Trophoblast cell (in vitro differentiated cells and primary cell): ENCODE results near the gene DHDDS.

ENCODE experiments used
- DNase-seq, 2 donors: peaks; one replicate each; pipeline ENCODE4 v3.0.0-alpha.2; 2016
- H2AFZ ChIP-seq: 2 replicates; pipeline ENCODE4 v1.6.1; 2013; ENCODE audit warnings: low read length, moderate library complexity, mild to moderate bottlenecking; ENCODE audit not compliant: insufficient read depth, poor library complexity
- H2AK5ac ChIP-seq: 2 replicates; pipeline ENCODE4 v1.6.1; 2013; ENCODE audit warnings: mild to moderate bottlenecking, low read length
- H2BK120ac ChIP-seq: 2 replicates; pipeline ENCODE4 v1.6.1; 2013; ENCODE audit warnings: low read length, mild to moderate bottlenecking, moderate library complexity; ENCODE audit not compliant: insufficient read depth, poor library complexity
- H2BK12ac ChIP-seq: 2 replicates; pipeline ENCODE4 v1.6.1; 2013; ENCODE audit warnings: mild to moderate bottlenecking, low read length, moderate library complexity
- H2BK5ac ChIP-seq: 2 replicates; pipeline ENCODE4 v1.6.1; 2013; ENCODE audit warnings: low read length, low read depth, moderate library complexity, mild to moderate bottlenecking; ENCODE audit not compliant: poor library complexity
- H3K14ac ChIP-seq: 2 replicates; pipeline ENCODE4 v1.6.1; 2013; ENCODE audit warnings: mild to moderate bottlenecking, low read length
- H3K18ac ChIP-seq: 2 replicates; pipeline ENCODE4 v1.6.1; 2013; ENCODE audit warnings: mild to moderate bottlenecking, low read length
- H3K23ac ChIP-seq: 2 replicates; pipeline ENCODE4 v1.6.1; 2013; ENCODE audit warnings: low read length
- H3K27ac ChIP-seq: 2 replicates; pipeline ENCODE4 v1.5.1; 2013; ENCODE audit warnings: low read depth, mild to moderate bottlenecking, inconsistent platforms, low read length, moderate library complexity
- H3K27me3 ChIP-seq: 2 replicates; pipeline ENCODE4 v1.6.1; 2013; ENCODE audit warnings: inconsistent platforms, mild to moderate bottlenecking, low read length, moderate library complexity; ENCODE audit not compliant: insufficient read depth
- H3K36me3 ChIP-seq, 2 experiments: 1 replicate in 1 of 2; 2 replicates in 1 of 2; pipeline ENCODE4 v1.6.1; 2013; ENCODE audit warnings: low read length in 2 of 2, mild to moderate bottlenecking in 2 of 2, moderate library complexity in 1 of 2; ENCODE audit not compliant: insufficient read depth in 2 of 2, control insufficient read depth in 1 of 2
- H3K4ac ChIP-seq: 2 replicates; pipeline ENCODE4 v1.6.1; 2013; ENCODE audit warnings: low read depth, mild to moderate bottlenecking, low read length, moderate library complexity
- H3K4me1 ChIP-seq, 2 experiments: 1 replicate in 1 of 2; 2 replicates in 1 of 2; pipeline ENCODE4 v1.6.1; 2013; ENCODE audit warnings: low read length in 2 of 2, mild to moderate bottlenecking in 2 of 2, moderate library complexity in 1 of 2; ENCODE audit not compliant: insufficient read depth in 2 of 2, control insufficient read depth in 1 of 2
- H3K4me2 ChIP-seq: 2 replicates; pipeline ENCODE4 v1.6.1; 2013; ENCODE audit warnings: inconsistent platforms, mild to moderate bottlenecking, low read length, moderate library complexity
- H3K4me3 ChIP-seq: 2 replicates; pipeline ENCODE4 v1.5.1; 2013; ENCODE audit warnings: mild to moderate bottlenecking, low read depth, low read length, inconsistent platforms
- H3K79me1 ChIP-seq: one replicate; pipeline ENCODE4 v1.6.1; 2013; ENCODE audit warnings: low read length
- H3K79me2 ChIP-seq: 2 replicates; pipeline ENCODE4 v1.6.1; 2013; ENCODE audit warnings: low read length, mild to moderate bottlenecking; ENCODE audit not compliant: control insufficient read depth, insufficient read depth, poor library complexity
- H3K9ac ChIP-seq: 2 replicates; pipeline ENCODE4 v1.6.1; 2013; ENCODE audit warnings: mild to moderate bottlenecking, low read length
- H3K9me3 ChIP-seq: 2 replicates; pipeline ENCODE4 v1.6.1; 2013; ENCODE audit warnings: low read depth, mild to moderate bottlenecking, control low read depth, inconsistent platforms, low read length; ENCODE audit not compliant: insufficient read depth
- H4K12ac ChIP-seq: 2 replicates; pipeline ENCODE4 v1.6.1; 2013; ENCODE audit warnings: low read depth, mild to moderate bottlenecking, low read length, moderate library complexity
- H4K8ac ChIP-seq: 2 replicates; pipeline ENCODE4 v1.6.1; 2013; ENCODE audit warnings: low read depth, mild to moderate bottlenecking, low read length, moderate library complexity
- H4K91ac ChIP-seq: one replicate; pipeline ENCODE4 v1.6.1; 2013; ENCODE audit warnings: low read depth, mild to moderate bottlenecking, low read length, moderate library complexity
- WGBS: extraction: QIAGEN DNeasy Blood & Tissue Kit; methylation state at CpG from one replicate; pipeline ENCODE4 v1.1.7; 2013; ENCODE audit warnings: missing lambda C conversion rate; ENCODE audit not compliant: insufficient read length, insufficient coverage; ENCODE audit errors: extremely low coverage; 5-methylcytosine and 5-hydroxymethylcytosine counted together

Gene DHDDS

DNA sequence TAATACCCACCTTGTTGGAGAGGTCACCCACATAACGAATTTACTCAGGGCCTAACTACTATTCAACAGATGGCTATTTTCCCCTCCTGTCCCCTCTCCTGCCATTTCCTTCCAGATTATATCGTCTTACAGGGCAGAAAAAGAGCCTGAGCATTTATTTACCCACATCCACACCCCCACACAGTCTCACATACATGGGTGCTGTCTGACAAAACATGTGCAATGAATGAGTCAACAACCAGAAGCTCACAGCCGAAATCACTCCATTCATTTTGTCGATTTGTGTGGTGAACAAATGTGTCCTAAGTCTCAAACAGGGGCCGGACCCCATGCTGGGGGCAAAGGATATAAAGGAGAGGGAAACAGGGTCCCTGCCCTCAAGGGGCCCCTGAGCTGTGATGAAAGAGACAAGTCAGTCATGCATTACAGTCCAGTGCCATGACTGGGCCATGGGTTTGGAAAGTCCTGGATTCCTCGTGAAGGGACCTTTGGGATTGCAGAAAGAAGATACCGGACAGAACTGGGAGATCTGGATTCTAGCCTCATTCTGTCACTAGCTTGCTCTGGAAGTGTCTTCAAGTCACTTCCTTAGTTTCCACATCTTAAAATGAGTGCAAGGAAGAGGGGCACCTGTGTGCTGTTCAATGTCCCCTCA lies 43.2 kb upstream of the DHDDS start:
- no peak overlapping the region for H3K14ac ChIP-seq

DNA sequence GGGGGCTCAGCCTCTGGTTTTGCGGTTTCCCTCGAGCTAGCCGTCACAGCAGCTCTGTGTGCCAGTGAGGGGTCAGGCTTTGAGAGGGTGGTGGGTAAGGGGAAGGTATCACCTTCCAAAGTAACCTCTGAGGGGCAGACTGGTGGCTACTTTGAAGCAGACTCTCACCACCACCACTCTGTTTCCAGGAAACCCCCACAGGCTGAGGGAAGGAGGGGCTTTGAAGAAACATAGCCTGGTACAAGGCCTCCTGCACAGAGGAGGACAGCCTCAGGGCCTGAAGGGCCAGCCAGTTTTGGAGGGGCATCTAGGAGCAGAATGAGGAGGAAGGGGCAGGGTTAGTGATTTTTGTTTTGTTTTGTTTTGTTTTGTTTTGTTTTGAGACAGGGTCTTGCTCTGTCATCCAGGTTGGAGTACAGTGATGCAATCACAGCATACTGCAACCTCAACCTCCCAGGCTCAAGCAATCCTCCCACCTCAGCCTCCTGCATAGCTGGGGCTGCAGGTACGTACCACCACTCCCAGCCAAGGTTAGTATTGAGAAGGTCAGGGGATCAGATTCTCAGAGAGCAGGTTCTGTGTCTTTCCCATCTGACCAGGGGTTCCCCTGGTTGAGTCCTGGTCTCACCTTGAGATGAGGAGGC lies 42.4 kb upstream of the DHDDS start:
- Histone ChIP-seq H4K91ac (no peak overlapping the region), H2AFZ (no peak overlapping the region)
- no CpG with 5 or more reads among the region's 4 CpGs for WGBS

More for the DNA sequence above, 43.2 kb upstream of the DHDDS start:
- H3K23ac ChIP-seq = no peak overlapping the region
- no peaks in the 10 kb centered on the region for H3K36me3 ChIP-seq
- no peak overlapping the region for H2AFZ ChIP-seq
- H3K9ac ChIP-seq = no peak overlapping the region
- H2BK120ac ChIP-seq = no peak overlapping the region
- H2BK12ac ChIP-seq = no peak overlapping the region
- no peaks in the 10 kb centered on the region for H3K9me3 ChIP-seq
- H3K4me1 ChIP-seq = no peaks in the 10 kb centered on the region
- H2BK5ac ChIP-seq = no peak overlapping the region
- H3K4me3 ChIP-seq = no peak overlapping the region
- H3K27ac ChIP-seq = no peak overlapping the region
- H3K18ac ChIP-seq = no peak overlapping the region
- no peaks in the 10 kb centered on the region for H3K27me3 ChIP-seq
- no CpG with 5 or more reads among the region's 7 CpGs for WGBS
- no peaks in the 10 kb centered on the region for H3K79me1 ChIP-seq
- H4K8ac ChIP-seq = no peak overlapping the region
- no peak overlapping the region for H2AK5ac ChIP-seq
- DNase-seq = peak; percentile 84 to 93
- H4K12ac ChIP-seq = no peak overlapping the region
- H3K79me2 ChIP-seq = no peaks in the 10 kb centered on the region
- no peak overlapping the region for H3K4me2 ChIP-seq
- H4K91ac ChIP-seq = no peak overlapping the region
- no peak overlapping the region for H3K4ac ChIP-seq

GRCh38 chr1:26391450-26391849 lies 40.7 kb upstream of the DHDDS start:
- H3K79me1 ChIP-seq = no peaks in the 10 kb centered on the region
- no peaks in the 10 kb centered on the region for H3K4me1 ChIP-seq
- H3K4ac ChIP-seq = no peak overlapping the region
- no peak overlapping the region for H3K4me3 ChIP-seq
- H3K4me2 ChIP-seq = no peak overlapping the region
- H4K8ac ChIP-seq = no peak overlapping the region
- no peak overlapping the region for H3K27ac ChIP-seq
- no peaks in the 10 kb centered on the region for H3K79me2 ChIP-seq
- no peak overlapping the region for H2BK12ac ChIP-seq
- H3K27me3 ChIP-seq = no peaks in the 10 kb centered on the region
- H2BK5ac ChIP-seq = no peak overlapping the region
- H2BK120ac ChIP-seq = no peak overlapping the region
- WGBS = no CpG with 5 or more reads among the region's 3 CpGs
- DNase-seq = peak in 1 of 2 donors; percentile 57
- no peak overlapping the region for H3K18ac ChIP-seq
- no peak overlapping the region for H2AK5ac ChIP-seq
- no peak overlapping the region for H3K14ac ChIP-seq
- no peak overlapping the region for H2AFZ ChIP-seq
- no peaks in the 10 kb centered on the region for H3K36me3 ChIP-seq
- H3K9ac ChIP-seq = no peak overlapping the region
- H3K9me3 ChIP-seq = no peaks in the 10 kb centered on the region
- H4K91ac ChIP-seq = no peak overlapping the region
- no peak overlapping the region for H4K12ac ChIP-seq
- no peak overlapping the region for H3K23ac ChIP-seq

More for the DNA sequence above, 42.4 kb upstream of the DHDDS start:
- no peak overlapping the region for H2AK5ac ChIP-seq
- no peak overlapping the region for H3K18ac ChIP-seq
- H3K27me3 ChIP-seq = no peaks in the 10 kb centered on the region
- no peak overlapping the region for H4K12ac ChIP-seq
- H3K79me1 ChIP-seq = no peaks in the 10 kb centered on the region
- DNase-seq = peak in 1 of 2 donors; percentile 26
- H2BK12ac ChIP-seq = no peak overlapping the region
- H3K9ac ChIP-seq = no peak overlapping the region
- no peaks in the 10 kb centered on the region for H3K36me3 ChIP-seq
- H2BK120ac ChIP-seq = no peak overlapping the region
- H4K8ac ChIP-seq = no peak overlapping the region
- H3K27ac ChIP-seq = no peak overlapping the region
- no peak overlapping the region for H3K23ac ChIP-seq
- H3K4me2 ChIP-seq = no peak overlapping the region
- H3K4ac ChIP-seq = no peak overlapping the region
- no peak overlapping the region for H3K14ac ChIP-seq
- H3K79me2 ChIP-seq = no peaks in the 10 kb centered on the region
- H3K4me3 ChIP-seq = no peak overlapping the region
- H2BK5ac ChIP-seq = no peak overlapping the region
- no peaks in the 10 kb centered on the region for H3K4me1 ChIP-seq
- no peaks in the 10 kb centered on the region for H3K9me3 ChIP-seq

DNA sequence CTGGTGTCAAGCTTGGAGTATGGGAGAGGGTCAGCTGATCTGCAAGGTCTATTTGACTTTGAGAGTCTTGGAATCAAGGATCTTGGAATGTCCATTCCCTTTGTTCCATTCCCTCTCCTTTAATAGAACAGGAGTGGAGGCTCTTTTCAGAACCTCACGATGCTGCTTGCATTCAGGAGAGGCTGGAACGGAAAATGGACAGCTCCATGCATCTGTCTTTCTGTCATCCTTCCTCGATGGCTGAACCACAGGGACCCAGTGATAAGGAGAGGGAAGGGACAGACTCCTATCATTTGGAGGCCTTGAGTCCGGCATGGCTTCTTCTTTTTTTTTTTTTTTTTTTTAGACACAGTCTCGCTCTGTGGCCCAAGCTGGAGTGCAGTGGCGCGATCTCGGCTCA lies 36.4 kb upstream of the DHDDS start:
- H3K14ac ChIP-seq = no peak overlapping the region
- WGBS = no CpG with 5 or more reads among the region's 8 CpGs
- H2AK5ac ChIP-seq = no peak overlapping the region
- H4K8ac ChIP-seq = no peak overlapping the region
- no peaks in the 10 kb centered on the region for H3K27me3 ChIP-seq
- no peak overlapping the region for H4K91ac ChIP-seq
- H2BK5ac ChIP-seq = no peak overlapping the region
- H3K18ac ChIP-seq = no peak overlapping the region
- H3K4me3 ChIP-seq = no peak overlapping the region
- H3K36me3 ChIP-seq = no peaks in the 10 kb centered on the region
- DNase-seq = no peak
- H3K27ac ChIP-seq = no peak overlapping the region
- H3K79me2 ChIP-seq = no peaks in the 10 kb centered on the region
- no peaks in the 10 kb centered on the region for H3K9me3 ChIP-seq
- no peak overlapping the region for H2BK120ac ChIP-seq
- no peak overlapping the region for H3K23ac ChIP-seq
- H3K9ac ChIP-seq = no peak overlapping the region
- no peak overlapping the region for H3K4ac ChIP-seq
- no peaks in the 10 kb centered on the region for H3K4me1 ChIP-seq
- H3K4me2 ChIP-seq = no peak overlapping the region
- H2AFZ ChIP-seq = no peak overlapping the region
- H4K12ac ChIP-seq = no peak overlapping the region
- H2BK12ac ChIP-seq = no peak overlapping the region
- no peaks in the 10 kb centered on the region for H3K79me1 ChIP-seq
